H9 (cell line): Measurements from ENCODE around the gene CA12. TPM values are rescaled to one million over a fixed set of nuclear protein-coding genes. Genes with fewer than 3 reads are reported as not detected.

Experiments
- DNase-seq: peaks from one replicate; pipeline ENCODE4 v3.0.0-alpha.2; 2017
- H2AFZ ChIP-seq: one replicate; pipeline ENCODE4 v1.6.1; 2013; ENCODE audit warnings: mild to moderate bottlenecking, low read length, control low read depth, moderate library complexity
- H2AK5ac ChIP-seq: 2 replicates; pipeline ENCODE4 v1.6.1; 2013; ENCODE audit warnings: low read length, control low read depth, mixed read lengths; ENCODE audit not compliant: insufficient read length
- H2BK120ac ChIP-seq: one replicate; pipeline ENCODE4 v1.6.1; 2013; ENCODE audit warnings: low read depth, mild to moderate bottlenecking, low read length, control low read depth, inconsistent platforms; ENCODE audit not compliant: poor library complexity, severe bottlenecking
- H2BK12ac ChIP-seq: 2 replicates; pipeline ENCODE4 v1.6.1; 2013; ENCODE audit warnings: low read length, control low read depth, mixed read lengths, low read depth; ENCODE audit not compliant: insufficient read length
- H2BK15ac ChIP-seq: 2 replicates; pipeline ENCODE4 v1.6.1; 2013; ENCODE audit warnings: low read depth, low read length, control low read depth
- H2BK20ac ChIP-seq: one replicate; pipeline ENCODE4 v1.6.1; 2013; ENCODE audit warnings: low read depth, mild to moderate bottlenecking, low read length, control low read depth, inconsistent platforms; ENCODE audit not compliant: poor library complexity, severe bottlenecking
- H2BK5ac ChIP-seq: 2 replicates; pipeline ENCODE4 v1.6.1; 2013; ENCODE audit warnings: low read length, control low read depth, mixed read lengths; ENCODE audit not compliant: insufficient read length
- H3K14ac ChIP-seq: 2 replicates; pipeline ENCODE4 v1.6.1; 2013; ENCODE audit warnings: low read length, control low read depth; ENCODE audit not compliant: insufficient read depth
- H3K18ac ChIP-seq: 2 replicates; pipeline ENCODE4 v1.6.1; 2013; ENCODE audit warnings: low read depth, mild to moderate bottlenecking, mixed read lengths, low read length, control low read depth; ENCODE audit not compliant: insufficient read length
- H3K23ac ChIP-seq: 2 replicates; pipeline ENCODE4 v1.6.1; 2013; ENCODE audit warnings: low read length, control low read depth, mixed read lengths, low read depth; ENCODE audit not compliant: insufficient read length
- H3K23me2 ChIP-seq: 2 replicates; pipeline ENCODE4 v1.6.1; 2013; ENCODE audit warnings: low read depth, mild to moderate bottlenecking, mixed read lengths, low read length, control low read depth; ENCODE audit not compliant: insufficient read length, poor library complexity, severe bottlenecking
- H3K27ac ChIP-seq: 2 replicates; pipeline ENCODE4 v1.5.1; 2013; ENCODE audit warnings: low read length, control low read depth, mixed read lengths, low read depth; ENCODE audit not compliant: insufficient read length
- H3K27me3 ChIP-seq: 2 replicates; pipeline ENCODE4 v1.6.1; 2013; ENCODE audit warnings: low read length, control low read depth, inconsistent platforms; ENCODE audit not compliant: insufficient read depth
- H3K4ac ChIP-seq: 2 replicates; pipeline ENCODE4 v1.6.1; 2013; ENCODE audit warnings: low read depth, mild to moderate bottlenecking, control low read depth, inconsistent platforms, low read length, moderate library complexity
- H3K4me1 ChIP-seq: 2 replicates; pipeline ENCODE4 v1.6.1; 2013; ENCODE audit warnings: low read length, control low read depth, inconsistent platforms; ENCODE audit not compliant: insufficient read depth
- H3K4me2 ChIP-seq: 2 replicates; pipeline ENCODE4 v1.6.1; 2013; ENCODE audit warnings: low read length, control low read depth, mixed read lengths; ENCODE audit not compliant: insufficient read length, insufficient read depth
- H3K56ac ChIP-seq: 2 replicates; pipeline ENCODE4 v1.6.1; 2013; ENCODE audit warnings: low read depth, mild to moderate bottlenecking, mixed read lengths, low read length, control low read depth; ENCODE audit not compliant: insufficient read length
- H3K79me1 ChIP-seq: 2 replicates; pipeline ENCODE4 v1.6.1; 2013; ENCODE audit warnings: low read depth, mild to moderate bottlenecking, moderate library complexity, low read length, control low read depth, inconsistent platforms; ENCODE audit not compliant: insufficient read depth, poor library complexity, severe bottlenecking
- H3K79me2 ChIP-seq: 2 replicates; pipeline ENCODE4 v1.6.1; 2013; ENCODE audit warnings: low read length, control low read depth, inconsistent platforms; ENCODE audit not compliant: insufficient read depth
- H3K9ac ChIP-seq: 2 replicates; pipeline ENCODE4 v1.6.1; 2013; ENCODE audit warnings: low read length, control low read depth, mixed read lengths; ENCODE audit not compliant: insufficient read length; ENCODE audit errors: extremely low read depth
- H3K9me3 ChIP-seq: one replicate; pipeline ENCODE4 v1.6.1; 2013; ENCODE audit warnings: low read depth, low read length, inconsistent platforms; ENCODE audit not compliant: control insufficient read depth
- H3T11ph ChIP-seq: one replicate; pipeline ENCODE4 v1.6.1; 2013; ENCODE audit warnings: mild to moderate bottlenecking, low read length, control low read depth, inconsistent platforms
- H4K20me1 ChIP-seq: one replicate; pipeline ENCODE4 v1.6.1; 2013; ENCODE audit not compliant: control insufficient read depth, insufficient read length, insufficient read depth
- H4K5ac ChIP-seq: 2 replicates; pipeline ENCODE4 v1.6.1; 2013; ENCODE audit warnings: low read depth, mild to moderate bottlenecking, mixed read lengths, low read length, control low read depth; ENCODE audit not compliant: insufficient read length
- H4K8ac ChIP-seq: replicated peaks from 2 replicates; pipeline ENCODE4 v1.6.1; 2013; ENCODE audit warnings: low read length, control low read depth, mixed read lengths, low read depth; ENCODE audit not compliant: insufficient read length
- H4K91ac ChIP-seq: 2 replicates; pipeline ENCODE4 v1.6.1; 2013; ENCODE audit warnings: low read depth, mild to moderate bottlenecking, moderate library complexity, mixed read lengths, low read length, control low read depth; ENCODE audit not compliant: insufficient read length
- H3K27ac Mint-ChIP-seq, 3 experiments: 2 replicates in 2 of 3; 3 replicates in 1 of 3; pipeline ENCODE4 v1.8.0; 2020 to 2021; ENCODE audit warnings: mixed read lengths in 3 of 3, mild to moderate bottlenecking in 1 of 3, moderate library complexity in 1 of 3
- H3K27me3 Mint-ChIP-seq: 2 replicates; pipeline ENCODE4 v1.8.0; 2021; ENCODE audit warnings: low read depth, mild to moderate bottlenecking, moderate library complexity, mixed read lengths
- H3K36me3 Mint-ChIP-seq, 3 experiments: 2 replicates in 2 of 3; 3 replicates in 1 of 3; pipeline ENCODE4 v1.8.0; 2020 to 2021; ENCODE audit warnings: low read depth in 3 of 3, mixed read lengths in 3 of 3; ENCODE audit not compliant: insufficient read depth in 1 of 3
- H3K4me1 Mint-ChIP-seq, 2 experiments: 2 replicates each; pipeline ENCODE4 v1.8.0; 2020; ENCODE audit warnings: mixed read lengths in 2 of 2
- H3K4me3 Mint-ChIP-seq, 2 experiments: 2 replicates in 1 of 2; 3 replicates in 1 of 2; pipeline ENCODE4 v1.8.0; 2020 to 2021; ENCODE audit warnings: mild to moderate bottlenecking in 2 of 2, mixed read lengths in 2 of 2, moderate library complexity in 1 of 2
- H3K9me3 Mint-ChIP-seq, 2 experiments: 2 replicates in 1 of 2; 3 replicates in 1 of 2; pipeline ENCODE4 v1.8.0; 2020; ENCODE audit warnings: mild to moderate bottlenecking in 2 of 2, mixed read lengths in 2 of 2, moderate library complexity in 1 of 2
- WGBS: extraction: QIAGEN DNeasy Blood & Tissue Kit; methylation state at CpG from one replicate; pipeline ENCODE4 v1.1.7; 2013; ENCODE audit warnings: missing lambda C conversion rate, low lambda C conversion rate, mixed read lengths; ENCODE audit not compliant: insufficient read length; ENCODE audit errors: extremely low coverage; 5-methylcytosine and 5-hydroxymethylcytosine counted together
- total RNA-seq: library from RNA; stranded (reverse); gene quantifications from 2 replicates; pipeline ENCODE4 v1.2.1, GENCODE V29; 2021
- TF ChIP-seq, protein P1 (sequence below): fragments of 200-600 bp; sonication (generic); conservative IDR thresholded peaks from 3 replicates; pipeline ENCODE4 v1.8.0; 2021; ENCODE audit warnings: antibody characterized with exemption, mild to moderate bottlenecking

The CA12 gene
- total RNA-seq, 1 experiment from 2014 or later: 0.68 TPM

GRCh38 chr15:63288778-63289378, 92.8 kb downstream of the CA12 start:
- Histone ChIP-seq H3K79me2 (no peaks in the 10 kb centered on the region), H2AK5ac (no peak overlapping the region), H3K4me2 (no peak overlapping the region), H3T11ph (no peak overlapping the region), H3K27ac (no peak overlapping the region), H3K18ac (no peak overlapping the region), H3K14ac (no peak overlapping the region), H2BK12ac (no peak overlapping the region), H2AFZ (no peak overlapping the region), H3K56ac (no peak overlapping the region), H3K79me1 (no peaks in the 10 kb centered on the region), H2BK15ac (no peak overlapping the region), H2BK120ac (no peak overlapping the region), H3K27me3 (no peaks in the 10 kb centered on the region), H2BK5ac (no peak overlapping the region), H3K9me3 (no peaks in the 10 kb centered on the region), H4K91ac (no peak overlapping the region), H4K5ac (no peak overlapping the region), H3K4me1 (no peaks in the 10 kb centered on the region), H4K8ac (no peak overlapping the region), H3K23me2 (no peaks in the 10 kb centered on the region), H3K23ac (no peak overlapping the region), H3K9ac (no peak overlapping the region), H2BK20ac (no peak overlapping the region), H3K4ac (no peak overlapping the region), H4K20me1 (no peaks in the 10 kb centered on the region)
- DNase-seq: no peak
- TF ChIP-seq, protein P1, sequence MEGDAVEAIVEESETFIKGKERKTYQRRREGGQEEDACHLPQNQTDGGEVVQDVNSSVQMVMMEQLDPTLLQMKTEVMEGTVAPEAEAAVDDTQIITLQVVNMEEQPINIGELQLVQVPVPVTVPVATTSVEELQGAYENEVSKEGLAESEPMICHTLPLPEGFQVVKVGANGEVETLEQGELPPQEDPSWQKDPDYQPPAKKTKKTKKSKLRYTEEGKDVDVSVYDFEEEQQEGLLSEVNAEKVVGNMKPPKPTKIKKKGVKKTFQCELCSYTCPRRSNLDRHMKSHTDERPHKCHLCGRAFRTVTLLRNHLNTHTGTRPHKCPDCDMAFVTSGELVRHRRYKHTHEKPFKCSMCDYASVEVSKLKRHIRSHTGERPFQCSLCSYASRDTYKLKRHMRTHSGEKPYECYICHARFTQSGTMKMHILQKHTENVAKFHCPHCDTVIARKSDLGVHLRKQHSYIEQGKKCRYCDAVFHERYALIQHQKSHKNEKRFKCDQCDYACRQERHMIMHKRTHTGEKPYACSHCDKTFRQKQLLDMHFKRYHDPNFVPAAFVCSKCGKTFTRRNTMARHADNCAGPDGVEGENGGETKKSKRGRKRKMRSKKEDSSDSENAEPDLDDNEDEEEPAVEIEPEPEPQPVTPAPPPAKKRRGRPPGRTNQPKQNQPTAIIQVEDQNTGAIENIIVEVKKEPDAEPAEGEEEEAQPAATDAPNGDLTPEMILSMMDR: peak; percentile 84
- H3K9me3 Mint-ChIP-seq: no peaks in the 10 kb centered on the region
- no peaks in the 10 kb centered on the region for H3K27me3 Mint-ChIP-seq
- 0 out of 4 replicates have a peak, but pooled peaks cover 0 to 3% of the 10 kb centered on the region in 2 experiments for H3K4me1 Mint-ChIP-seq
- H3K4me3 Mint-ChIP-seq: no peak overlapping the region
- no peak overlapping the region for H3K27ac Mint-ChIP-seq
- WGBS: no CpG with 5 or more reads among the region's 4 CpGs
- peaks cover 0 to 6% (median 5%) of the 10 kb centered on the region in 3 experiments; a peak in 2 of 7 replicates for H3K36me3 Mint-ChIP-seq
